Measurements from ENCODE around the gene HIP1. TPM values are rescaled to one million over a fixed set of nuclear protein-coding genes. Genes with fewer than 3 reads are reported as not detected.

HIP1 gene
- total and polyA plus RNA-seq, 9 of the 15 experiments (the other 6 are each of a cell fraction or from before 2014, with no cell fraction given), result 2.4 to 13.7 (median 9.5) TPM

DNA sequence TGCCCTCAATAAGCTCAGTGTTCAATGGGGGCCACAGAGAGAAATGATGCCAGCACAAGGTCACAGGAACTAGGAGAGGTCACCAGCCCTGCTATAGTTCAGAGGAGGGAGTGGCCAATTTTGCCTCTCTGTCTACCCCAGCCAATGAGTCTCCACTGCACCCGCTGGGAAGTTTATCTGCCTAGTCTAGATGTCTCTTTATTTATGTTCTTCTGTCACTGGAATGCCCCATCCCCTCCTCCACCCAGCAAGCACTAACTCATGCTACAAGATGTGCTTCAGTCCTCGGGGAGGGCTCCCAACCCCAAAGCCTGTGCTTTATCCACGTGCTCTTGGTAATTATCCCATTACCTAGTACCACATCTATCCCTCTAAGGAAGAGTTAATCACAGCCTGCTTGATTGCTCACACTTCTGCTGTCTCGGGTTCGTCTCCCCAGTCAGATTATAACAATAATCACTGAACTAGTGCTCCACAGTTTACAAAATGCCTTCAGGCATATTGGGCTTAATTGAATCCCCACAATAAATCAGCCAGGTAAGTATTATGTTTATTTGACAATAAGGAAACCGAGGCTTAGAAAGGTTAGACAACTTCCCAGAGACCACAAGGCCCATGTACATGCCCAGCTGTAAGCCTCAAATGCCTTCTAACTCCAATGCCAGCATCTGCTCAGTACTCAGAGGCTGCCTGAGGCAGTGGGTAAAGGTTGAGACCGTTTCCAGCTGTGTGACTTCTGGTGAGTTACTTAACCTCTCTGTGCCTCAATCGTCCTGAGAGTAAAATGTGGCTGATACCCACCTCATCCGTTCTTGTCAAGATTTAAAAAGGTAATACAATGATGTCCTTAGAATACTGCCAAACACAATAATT, 3.9 kb downstream of the HIP1 start (continued):
- no peak for TF ChIP-seq ERF (CRISPR knock-in tag; IDR thresholded peaks at IDR 0.05)
- TF ChIP-seq, protein P1, sequence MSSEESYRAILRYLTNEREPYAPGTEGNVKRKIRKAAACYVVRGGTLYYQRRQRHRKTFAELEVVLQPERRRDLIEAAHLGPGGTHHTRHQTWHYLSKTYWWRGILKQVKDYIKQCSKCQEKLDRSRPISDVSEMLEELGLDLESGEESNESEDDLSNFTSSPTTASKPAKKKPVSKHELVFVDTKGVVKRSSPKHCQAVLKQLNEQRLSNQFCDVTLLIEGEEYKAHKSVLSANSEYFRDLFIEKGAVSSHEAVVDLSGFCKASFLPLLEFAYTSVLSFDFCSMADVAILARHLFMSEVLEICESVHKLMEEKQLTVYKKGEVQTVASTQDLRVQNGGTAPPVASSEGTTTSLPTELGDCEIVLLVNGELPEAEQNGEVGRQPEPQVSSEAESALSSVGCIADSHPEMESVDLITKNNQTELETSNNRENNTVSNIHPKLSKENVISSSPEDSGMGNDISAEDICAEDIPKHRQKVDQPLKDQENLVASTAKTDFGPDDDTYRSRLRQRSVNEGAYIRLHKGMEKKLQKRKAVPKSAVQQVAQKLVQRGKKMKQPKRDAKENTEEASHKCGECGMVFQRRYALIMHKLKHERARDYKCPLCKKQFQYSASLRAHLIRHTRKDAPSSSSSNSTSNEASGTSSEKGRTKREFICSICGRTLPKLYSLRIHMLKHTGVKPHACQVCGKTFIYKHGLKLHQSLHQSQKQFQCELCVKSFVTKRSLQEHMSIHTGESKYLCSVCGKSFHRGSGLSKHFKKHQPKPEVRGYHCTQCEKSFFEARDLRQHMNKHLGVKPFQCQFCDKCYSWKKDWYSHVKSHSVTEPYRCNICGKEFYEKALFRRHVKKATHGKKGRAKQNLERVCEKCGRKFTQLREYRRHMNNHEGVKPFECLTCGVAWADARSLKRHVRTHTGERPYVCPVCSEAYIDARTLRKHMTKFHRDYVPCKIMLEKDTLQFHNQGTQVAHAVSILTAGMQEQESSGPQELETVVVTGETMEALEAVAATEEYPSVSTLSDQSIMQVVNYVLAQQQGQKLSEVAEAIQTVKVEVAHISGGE (CRISPR knock-in tag; IDR thresholded peaks at IDR 0.05), result peak in 1 of 3 experiments; percentile 42; a peak in 2 of 6 replicates
- no peak for TF ChIP-seq HMG20B (CRISPR knock-in tag; IDR thresholded peaks at IDR 0.05)
- TF ChIP-seq TBL1XR1 (IDR thresholded peaks at IDR 0.05; ENCODE audit: low read length in 2 of 2), result peak in 1 of 2 experiments; percentile 54; a peak in 2 of 4 replicates
- peak; percentile 29 for TF ChIP-seq TBP (optimal IDR thresholded peaks at IDR 0.05; ENCODE audit: low read depth, low read length)
- TF ChIP-seq RNF2 (IDR thresholded peaks at IDR 0.05), result peak; percentile 63
- TF ChIP-seq CBX2 (IDR thresholded peaks at IDR 0.05; ENCODE audit: insufficient read depth, low read length, poor library complexity, severe bottlenecking), result no peak
- no peak for TF ChIP-seq HNRNPL (IDR thresholded peaks at IDR 0.05; ENCODE audit: low read depth, low read length)
- no peak for TF ChIP-seq SETDB1 (IDR thresholded peaks at IDR 0.05; ENCODE audit: low read length)
- peak; percentile 93 for TF ChIP-seq PTBP1 (IDR thresholded peaks at IDR 0.05; ENCODE audit: low read depth, low read length)
- 0 out of 2 replicates have a peak, but pooled peaks have one; percentile 7 for TF ChIP-seq KLF16 (IDR thresholded peaks at IDR 0.05)
- TF ChIP-seq SNIP1 (IDR thresholded peaks at IDR 0.05; ENCODE audit: low read depth), result no peak
- 0 out of 2 replicates have a peak, but pooled peaks have one; percentile 62 for TF ChIP-seq TCF15 (CRISPR knock-in tag; IDR thresholded peaks at IDR 0.05)
- no peak for TF ChIP-seq PHB (CRISPR knock-in tag; IDR thresholded peaks at IDR 0.05)
- no peak for TF ChIP-seq ZKSCAN3 (CRISPR knock-in tag; IDR thresholded peaks at IDR 0.05)
- no peak for TF ChIP-seq HNRNPLL (IDR thresholded peaks at IDR 0.05; ENCODE audit: low read depth, low read length, poor library complexity, severe bottlenecking)
- TF ChIP-seq TGIF2 (CRISPR knock-in tag; IDR thresholded peaks at IDR 0.05), result no peak
- TF ChIP-seq CAMTA2 (CRISPR knock-in tag; conservative IDR thresholded peaks at IDR 0.05), result no peak
- peak; percentile 12 to 14; a peak in 1 of 4 replicates for TF ChIP-seq NRF1 (conservative IDR thresholded peaks at IDR 0.05 in 1 of 2, IDR thresholded peaks at IDR 0.05 in 1 of 2)
- peak; percentile 97 for TF ChIP-seq NFYB (IDR thresholded peaks at IDR 0.05; ENCODE audit: extremely low read depth, insufficient read length)
- TF ChIP-seq ILF3 (IDR thresholded peaks at IDR 0.05; ENCODE audit: borderline replicate concordance), result no peak
- no peak for TF ChIP-seq OTX1 (CRISPR knock-in tag; IDR thresholded peaks at IDR 0.05)
- no peak for TF ChIP-seq MAFF (IDR thresholded peaks at IDR 0.05; ENCODE audit: low read length)
